Measurements from ENCODE around the gene SPOCK2. TPM values are rescaled to one million over a fixed set of nuclear protein-coding genes. Genes with fewer than 3 reads are reported as not detected.

Gene SPOCK2
- total RNA-seq, 2 donors from 2014 or later, result 8.1 to 9.8 TPM

DNA sequence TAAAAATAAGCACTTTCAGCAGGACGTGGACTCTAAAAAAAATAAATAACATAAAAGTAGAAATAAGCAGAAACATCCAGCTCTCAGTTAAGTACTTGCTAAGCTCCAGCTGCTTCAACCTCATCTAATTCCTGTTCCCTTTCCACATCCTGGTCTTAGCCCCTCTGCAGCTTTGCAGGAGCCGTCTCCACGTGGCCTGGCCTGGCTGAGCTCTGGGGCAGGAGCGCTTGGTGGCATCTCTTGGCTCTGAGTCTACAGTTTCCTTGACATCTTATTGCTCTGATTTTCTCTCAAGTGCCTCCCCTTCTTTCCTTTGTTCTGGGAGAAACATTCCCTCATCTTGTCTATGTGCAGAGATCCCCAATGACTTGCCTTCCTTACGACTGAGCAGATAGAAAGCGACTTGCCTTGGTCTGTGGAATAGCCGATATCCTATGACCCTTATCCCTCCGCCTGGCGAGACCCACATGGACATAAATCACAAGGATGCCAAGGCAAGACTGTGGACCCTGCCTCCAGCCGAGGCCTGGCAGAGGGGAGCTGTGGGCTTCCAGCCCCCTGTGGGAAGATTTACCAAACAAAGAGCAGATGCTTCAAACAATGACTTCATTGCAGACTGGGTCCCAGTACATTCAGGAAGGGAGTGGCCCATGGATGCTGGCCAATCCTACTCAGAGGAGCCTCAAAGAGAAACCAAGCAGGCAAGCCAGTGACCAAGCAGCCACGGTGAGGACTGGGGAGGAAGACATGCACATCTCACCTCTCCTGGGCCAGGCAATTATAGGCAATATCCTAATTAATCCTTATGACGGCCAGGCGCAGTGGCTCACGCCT is 61.9 kb downstream of the SPOCK2 start:
- intact Hi-C loops (cut with DNase I), result no loop called here
- DNase-seq (peak; percentile 53), ATAC-seq (no peak)

- intact Hi-C loops (cut with DNase I), result no loop called here
These were observed 62.5 kb downstream of the SPOCK2 start for GRCh38 chr10:72025832-72026231.

GRCh38 chr10:72025400-72025799 is 63.0 kb downstream of the SPOCK2 start:
- ATAC-seq (no peak), DNase-seq (no peak)
- intact Hi-C loops (cut with DNase I), result no loop called here

More at GRCh38 chr10:72025832-72026231, 62.5 kb downstream of the SPOCK2 start:
- DNase-seq (no peak), ATAC-seq (no peak)

- DNase-seq (no peak), ATAC-seq (no peak)
- intact Hi-C loops (cut with DNase I), result no loop called here
These were observed 63.8 kb downstream of the SPOCK2 start for GRCh38 chr10:72024596-72024995.

DNA sequence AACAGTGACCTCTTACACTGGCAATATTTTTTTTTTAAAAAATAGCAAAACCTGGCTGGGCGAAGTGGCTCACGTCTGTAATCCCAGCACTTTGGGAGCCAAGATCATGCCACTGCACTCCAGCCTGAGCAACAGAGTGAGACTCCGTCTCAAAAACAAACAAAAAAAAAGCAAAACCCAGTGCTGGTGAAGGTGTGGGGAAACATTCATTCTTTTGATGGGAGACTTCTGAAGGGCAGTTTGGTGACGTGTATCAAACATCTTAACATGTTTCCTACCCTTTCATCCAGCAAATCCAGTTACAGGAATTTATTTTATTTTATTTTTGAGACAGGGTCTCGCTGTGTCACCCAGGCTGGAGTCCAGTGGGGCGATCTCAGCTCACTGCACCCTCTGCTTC is 66.1 kb downstream of the SPOCK2 start:
- intact Hi-C loops (cut with DNase I), result no loop called here
- no peak for ATAC-seq
- no peak for DNase-seq

GRCh38 chr10:72020914-72021809 is 67.2 kb downstream of the SPOCK2 start:
- intact Hi-C loops (cut with DNase I), result no loop called here
- DNase-seq, result no peak
- ATAC-seq, result peak in 1 of 2 donors; percentile 25

- intact Hi-C loops (cut with DNase I), result no loop called here
- DNase-seq, result no peak
- ATAC-seq, result no peak
These were observed 69.1 kb downstream of the SPOCK2 start for GRCh38 chr10:72019085-72019876.

DNA sequence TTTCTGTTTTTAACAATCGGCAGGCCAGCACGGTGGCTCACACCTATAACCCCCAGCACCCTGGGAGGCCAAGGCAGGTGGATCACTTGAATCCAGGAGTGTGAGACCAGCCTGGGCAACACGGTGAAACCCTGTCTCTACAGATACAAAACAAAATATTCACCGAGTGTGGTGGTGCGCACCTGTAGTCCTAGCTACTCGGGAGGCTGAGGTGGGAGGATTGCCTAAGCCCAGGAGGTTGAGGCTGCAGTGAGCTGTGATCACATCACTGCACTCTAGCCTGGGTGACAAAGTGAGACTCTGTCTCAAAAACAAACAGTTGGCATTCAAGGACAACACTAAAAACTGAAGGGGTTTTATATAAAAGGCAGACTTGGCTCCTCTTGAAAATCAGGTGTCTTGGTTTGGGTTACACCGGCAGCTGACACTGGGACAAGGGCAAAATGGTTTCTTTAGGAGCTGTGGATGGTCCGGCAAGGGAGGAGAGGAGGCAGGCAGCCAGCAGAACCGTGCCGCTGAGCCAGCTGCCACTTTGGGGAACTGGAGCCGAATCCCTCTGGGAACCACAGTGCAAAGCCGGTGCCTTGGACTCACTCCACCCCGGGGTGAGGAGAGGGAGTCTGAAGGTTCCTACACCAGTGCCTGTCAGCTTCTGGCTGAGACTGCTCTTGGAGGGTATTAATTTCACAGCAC is 71.6 kb downstream of the SPOCK2 start:
- peak; percentile 61 to 65 for ATAC-seq
- DNase-seq, result peak; percentile 44
- intact Hi-C loops (cut with DNase I), result no loop called here

DNA sequence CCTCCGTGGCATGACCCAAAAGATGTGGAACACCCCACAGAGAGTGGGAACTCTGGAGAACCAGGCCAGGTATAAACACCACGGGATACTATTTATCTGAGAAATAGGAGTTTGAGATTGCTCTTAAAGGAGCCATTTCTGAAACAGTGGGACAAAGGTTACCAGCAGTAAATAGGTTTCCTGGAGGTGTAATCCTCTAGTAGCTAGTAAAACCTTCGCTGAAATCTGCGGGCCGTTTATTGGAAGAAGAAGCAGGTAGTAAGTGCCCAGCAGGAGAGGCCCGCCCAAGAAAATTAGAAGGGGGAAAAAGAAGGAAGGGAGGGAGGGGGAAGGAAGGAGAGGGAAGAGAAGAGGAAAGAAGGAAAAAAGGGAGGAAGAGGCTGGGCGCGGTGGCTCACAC is 72.5 kb downstream of the SPOCK2 start:
- ATAC-seq, result no peak
- intact Hi-C loops (cut with DNase I), result no loop called here
- no peak for DNase-seq

- intact Hi-C loops (cut with DNase I), result no loop called here
- DNase-seq, result no peak
- ATAC-seq, result no peak
These were observed 73.4 kb downstream of the SPOCK2 start for GRCh38 chr10:72014785-72015480.

DNA sequence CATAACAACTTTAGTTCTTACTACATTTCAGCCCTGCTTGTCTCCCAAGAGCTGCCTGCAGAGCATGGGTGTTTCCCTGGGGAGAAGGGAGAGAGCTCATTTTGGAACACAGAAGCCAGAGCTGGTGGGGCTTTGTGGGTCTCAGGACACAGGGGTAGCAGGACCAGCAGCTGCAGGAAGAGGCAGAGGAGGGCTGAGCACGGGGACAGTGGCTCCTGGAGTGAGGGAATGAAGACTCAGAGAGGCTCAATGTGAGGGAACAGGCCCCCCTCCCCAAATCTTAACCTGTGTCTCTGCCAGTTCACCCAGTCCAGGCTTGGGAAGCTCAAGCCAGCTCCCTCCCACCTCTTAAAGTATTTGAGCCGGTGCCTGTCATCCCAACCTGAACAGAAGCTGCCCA is 74.2 kb downstream of the SPOCK2 start:
- ATAC-seq (no peak), DNase-seq (no peak)
- intact Hi-C loops (cut with DNase I), result no loop called here

- ATAC-seq (peak in 1 of 2 donors; percentile 1), DNase-seq (peak; percentile 68)
- intact Hi-C loops (cut with DNase I), result no loop called here
These were observed 75.0 kb downstream of the SPOCK2 start for GRCh38 chr10:72013202-72013945.

DNA sequence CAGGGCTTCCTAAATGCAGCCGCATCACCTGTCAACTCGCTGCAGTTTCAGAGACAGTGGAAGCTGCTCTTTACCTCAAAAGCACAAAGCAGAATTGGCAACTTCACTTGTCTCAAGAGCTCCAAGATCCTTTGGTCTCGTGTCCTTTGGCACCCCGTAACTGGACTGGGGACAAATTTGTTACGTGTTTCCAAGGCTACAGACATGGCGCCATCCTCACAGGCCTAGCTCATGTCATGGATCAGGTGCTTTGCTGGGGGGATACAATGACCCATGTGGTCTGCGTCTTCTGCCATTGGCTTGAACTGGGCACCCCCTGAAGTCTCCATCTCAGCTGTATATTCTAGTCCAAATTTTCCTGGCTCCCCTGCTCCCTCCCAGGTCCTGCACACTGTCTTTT is 75.6 kb downstream of the SPOCK2 start:
- ATAC-seq, result no peak
- no peak for DNase-seq
- intact Hi-C loops (cut with DNase I), result no loop called here

DNA sequence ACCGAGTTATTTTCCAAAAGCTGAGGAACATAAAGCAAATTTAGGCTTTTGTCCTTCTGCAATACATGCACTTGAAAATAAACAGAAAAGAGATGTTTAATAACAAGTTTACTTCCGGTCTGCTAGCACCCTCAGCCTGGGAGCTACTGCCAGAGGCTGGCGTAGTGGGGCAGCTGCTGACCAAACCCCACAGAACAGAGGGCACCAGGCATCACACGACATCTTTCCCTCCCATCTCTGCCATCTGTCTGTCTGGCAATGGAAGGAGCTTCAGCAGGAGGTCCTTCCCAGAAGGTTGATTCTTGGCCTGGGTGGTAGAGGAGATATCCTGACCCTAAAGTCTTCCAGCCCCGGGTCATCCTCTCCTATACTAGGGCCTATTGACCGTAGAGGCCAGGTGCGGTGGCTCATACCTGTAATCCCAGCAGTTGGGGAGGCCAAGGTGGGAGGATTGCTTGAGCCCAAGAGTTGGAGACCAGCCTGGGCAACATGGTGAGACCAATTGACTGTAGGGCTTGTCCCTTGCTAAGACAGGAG is 76.3 kb downstream of the SPOCK2 start:
- ATAC-seq (no peak), DNase-seq (no peak)
- intact Hi-C loops (cut with DNase I), result no loop called here

- intact Hi-C loops (cut with DNase I), result no loop called here
- DNase-seq (no peak), ATAC-seq (no peak)
These were observed 76.9 kb downstream of the SPOCK2 start for GRCh38 chr10:72011468-72011867.

GRCh38 chr10:72011016-72011415 is 77.3 kb downstream of the SPOCK2 start:
- intact Hi-C loops (cut with DNase I), result no loop called here
- DNase-seq (no peak), ATAC-seq (no peak)

DNA sequence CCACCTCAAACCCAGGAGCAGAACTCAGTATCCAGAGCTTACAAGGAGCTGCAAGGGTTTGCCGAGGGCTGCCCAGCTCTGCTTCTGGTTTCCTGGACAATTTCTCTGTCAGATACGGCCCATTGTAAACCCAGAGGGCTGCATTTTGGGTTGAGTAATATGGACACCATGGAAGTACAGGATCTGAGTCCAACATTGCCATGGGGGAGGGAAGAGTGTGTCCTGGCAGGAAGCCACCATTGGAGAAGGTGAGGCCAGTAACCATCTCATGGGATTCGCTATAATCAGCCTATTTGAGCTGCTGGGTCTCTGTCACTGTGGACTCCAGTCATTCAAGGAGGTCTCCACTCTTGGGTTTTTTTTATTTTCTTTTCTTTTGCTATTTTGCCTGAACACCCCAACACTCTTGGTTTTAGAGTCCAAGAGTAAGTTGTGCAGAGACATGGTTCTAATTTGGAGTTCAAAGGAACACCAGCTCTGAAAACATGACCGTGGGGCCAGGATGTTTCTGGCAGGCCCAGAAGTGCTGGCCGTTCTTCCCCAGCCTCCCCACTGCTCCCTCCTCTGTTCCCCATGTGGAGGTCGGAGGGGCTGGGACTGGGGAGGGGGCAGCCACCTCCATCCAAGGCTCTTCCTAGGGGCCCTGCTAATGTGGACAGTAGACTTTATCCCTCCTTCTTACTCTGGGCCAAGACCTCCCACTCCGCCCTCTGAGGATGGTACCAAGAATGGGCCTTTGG is 77.9 kb downstream of the SPOCK2 start:
- no peak for DNase-seq
- ATAC-seq, result no peak
- intact Hi-C loops (cut with DNase I), result no loop called here
